Glutamatergic neuron (in vitro differentiated cells): Measurements from ENCODE around the gene FUZ. TPM values are rescaled to one million over a fixed set of nuclear protein-coding genes. Genes with fewer than 3 reads are reported as not detected.

ENCODE experiments used
- DNase-seq: peaks from one replicate; pipeline ENCODE4 v3.0.0; 2022
- H3K27ac Mint-ChIP-seq: one replicate; pipeline ENCODE4 v1.8.0; 2020; ENCODE audit warnings: mild to moderate bottlenecking, mixed read lengths, inconsistent platforms; ENCODE audit not compliant: unreplicated experiment
- H3K27me3 Mint-ChIP-seq: one replicate; pipeline ENCODE4 v1.8.0; 2020; ENCODE audit warnings: mild to moderate bottlenecking, moderate library complexity, mixed read lengths, inconsistent platforms; ENCODE audit not compliant: unreplicated experiment
- H3K36me3 Mint-ChIP-seq: one replicate; pipeline ENCODE4 v1.8.0; 2020; ENCODE audit warnings: mild to moderate bottlenecking, mixed read lengths, inconsistent platforms; ENCODE audit not compliant: unreplicated experiment
- H3K4me1 Mint-ChIP-seq: one replicate; pipeline ENCODE4 v1.8.0; 2020; ENCODE audit warnings: mild to moderate bottlenecking, low read depth, mixed read lengths, inconsistent platforms; ENCODE audit not compliant: unreplicated experiment
- H3K4me3 Mint-ChIP-seq: one replicate; pipeline ENCODE4 v1.8.0; 2020; ENCODE audit warnings: mild to moderate bottlenecking, mixed read lengths, inconsistent platforms; ENCODE audit not compliant: unreplicated experiment
- H3K9me3 Mint-ChIP-seq: one replicate; pipeline ENCODE4 v1.8.0; 2020; ENCODE audit warnings: mild to moderate bottlenecking, moderate library complexity, mixed read lengths, inconsistent platforms; ENCODE audit not compliant: unreplicated experiment
- total RNA-seq: library from RNA; stranded (reverse); fragmentation: NEBNext Ultra II Directional; extraction: Animal tissue kit (Norgen Biotek cat#: 25700); gene quantifications from one replicate; pipeline ENCODE4 v1.2.1, GENCODE V29; 2021; ENCODE audit not compliant: unreplicated experiment
- TF ChIP-seq, protein P1 (sequence below): fragments of 200-600 bp; sonication (generic); IDR thresholded peaks from one replicate; pipeline ENCODE4 v1.5.0; 2021; ENCODE audit not compliant: partially characterized antibody, unreplicated experiment

FUZ gene
- total RNA-seq, 1 donor from 2014 or later: 13.6 TPM

DNA sequence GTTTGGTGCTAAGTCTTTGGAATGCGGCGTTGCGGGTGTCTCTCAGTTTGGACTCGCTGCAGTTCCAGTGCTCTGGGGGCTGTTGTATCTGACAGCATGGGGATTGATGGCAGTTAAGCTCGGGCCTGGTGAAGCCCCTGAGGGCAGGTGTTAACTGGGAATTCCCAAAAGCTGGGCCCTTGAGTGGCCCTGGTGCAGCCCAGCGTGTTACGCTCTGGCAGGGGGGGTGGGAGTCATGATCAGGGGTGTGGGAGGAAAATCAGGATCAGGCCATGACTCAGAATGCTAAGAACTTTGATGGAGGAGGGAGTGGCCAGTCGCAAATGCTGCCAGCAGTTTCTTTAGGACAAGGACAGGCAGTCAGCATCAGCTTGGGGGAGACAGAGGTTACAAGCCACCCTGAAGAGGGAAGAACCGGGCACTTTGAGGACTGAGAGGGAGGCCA, 26.7 kb downstream of the FUZ start:
- H3K36me3 Mint-ChIP-seq: peaks cover 13% of the 10 kb centered on the region
- TF ChIP-seq, protein P1, sequence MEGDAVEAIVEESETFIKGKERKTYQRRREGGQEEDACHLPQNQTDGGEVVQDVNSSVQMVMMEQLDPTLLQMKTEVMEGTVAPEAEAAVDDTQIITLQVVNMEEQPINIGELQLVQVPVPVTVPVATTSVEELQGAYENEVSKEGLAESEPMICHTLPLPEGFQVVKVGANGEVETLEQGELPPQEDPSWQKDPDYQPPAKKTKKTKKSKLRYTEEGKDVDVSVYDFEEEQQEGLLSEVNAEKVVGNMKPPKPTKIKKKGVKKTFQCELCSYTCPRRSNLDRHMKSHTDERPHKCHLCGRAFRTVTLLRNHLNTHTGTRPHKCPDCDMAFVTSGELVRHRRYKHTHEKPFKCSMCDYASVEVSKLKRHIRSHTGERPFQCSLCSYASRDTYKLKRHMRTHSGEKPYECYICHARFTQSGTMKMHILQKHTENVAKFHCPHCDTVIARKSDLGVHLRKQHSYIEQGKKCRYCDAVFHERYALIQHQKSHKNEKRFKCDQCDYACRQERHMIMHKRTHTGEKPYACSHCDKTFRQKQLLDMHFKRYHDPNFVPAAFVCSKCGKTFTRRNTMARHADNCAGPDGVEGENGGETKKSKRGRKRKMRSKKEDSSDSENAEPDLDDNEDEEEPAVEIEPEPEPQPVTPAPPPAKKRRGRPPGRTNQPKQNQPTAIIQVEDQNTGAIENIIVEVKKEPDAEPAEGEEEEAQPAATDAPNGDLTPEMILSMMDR: no peak
- peaks cover 5% of the 10 kb centered on the region for H3K4me1 Mint-ChIP-seq
- peaks cover 3% of the 10 kb centered on the region for H3K27me3 Mint-ChIP-seq
- H3K27ac Mint-ChIP-seq: peak overlapping the region; percentile 39
- no peak overlapping the region for H3K4me3 Mint-ChIP-seq
- H3K9me3 Mint-ChIP-seq: peaks cover 6% of the 10 kb centered on the region
- no peak for DNase-seq

DNA sequence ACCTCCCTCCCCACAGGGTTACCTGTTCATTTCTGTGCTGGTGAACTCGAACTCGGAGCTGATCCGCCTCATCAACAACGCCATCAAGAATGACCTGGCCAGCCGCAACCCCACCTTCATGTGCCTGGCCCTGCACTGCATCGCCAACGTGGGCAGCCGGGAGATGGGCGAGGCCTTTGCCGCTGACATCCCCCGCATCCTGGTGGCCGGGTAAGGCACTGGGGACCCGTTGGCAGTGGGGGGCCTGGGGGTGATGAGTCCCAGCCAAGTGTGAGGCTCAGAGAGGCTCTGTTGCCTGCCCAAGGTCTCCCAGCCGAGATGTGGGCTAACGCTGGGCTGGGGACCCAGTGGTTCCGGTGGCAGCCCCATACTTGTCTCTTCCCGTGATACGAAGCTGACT, 30.6 kb downstream of the FUZ start:
- Mint-ChIP-seq H3K36me3 (peaks cover 13% of the 10 kb centered on the region), H3K27me3 (peaks cover 9% of the 10 kb centered on the region), H3K4me3 (no peak overlapping the region), H3K4me1 (peaks cover 7% of the 10 kb centered on the region), H3K9me3 (peaks cover 9% of the 10 kb centered on the region), H3K27ac (no peak overlapping the region)
- TF ChIP-seq, protein P1: no peak
- DNase-seq: no peak

DNA sequence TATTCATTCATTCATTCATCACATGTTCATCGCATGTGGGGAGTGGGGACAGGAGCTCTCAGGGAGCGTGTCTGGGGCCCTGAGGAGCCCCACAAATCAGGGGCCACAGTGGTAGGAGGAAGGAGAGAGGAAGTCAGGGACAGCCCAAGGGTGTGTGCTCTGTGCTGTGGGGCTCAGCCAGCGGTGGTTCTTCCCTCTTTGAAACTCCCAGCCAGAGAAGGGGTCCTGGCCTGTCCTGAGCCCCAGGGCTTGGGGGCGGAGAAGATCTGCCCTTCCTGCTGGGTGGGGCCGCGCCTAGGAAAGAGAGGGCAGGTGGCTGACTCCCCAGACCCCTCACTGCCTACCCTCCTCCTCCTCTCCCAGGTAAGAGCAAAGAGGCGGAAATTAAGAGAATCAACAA, 31.7 kb downstream of the FUZ start:
- Mint-ChIP-seq H3K9me3 (peaks cover 9% of the 10 kb centered on the region), H3K27ac (no peak overlapping the region), H3K4me3 (peak overlapping the region; percentile 4), H3K36me3 (peaks cover 13% of the 10 kb centered on the region), H3K4me1 (peaks cover 5% of the 10 kb centered on the region), H3K27me3 (peaks cover 9% of the 10 kb centered on the region)
- TF ChIP-seq, protein P1: no peak
- DNase-seq: no peak

GRCh38 chr19:49780861-49781260, 32.2 kb downstream of the FUZ start:
- Mint-ChIP-seq H3K36me3 (peaks cover 13% of the 10 kb centered on the region), H3K4me3 (peak overlapping the region; percentile 4), H3K9me3 (peaks cover 9% of the 10 kb centered on the region), H3K4me1 (peaks cover 3% of the 10 kb centered on the region), H3K27ac (peak overlapping the region; percentile 46), H3K27me3 (peaks cover 9% of the 10 kb centered on the region)
- DNase-seq: no peak
- TF ChIP-seq, protein P1: no peak

DNA sequence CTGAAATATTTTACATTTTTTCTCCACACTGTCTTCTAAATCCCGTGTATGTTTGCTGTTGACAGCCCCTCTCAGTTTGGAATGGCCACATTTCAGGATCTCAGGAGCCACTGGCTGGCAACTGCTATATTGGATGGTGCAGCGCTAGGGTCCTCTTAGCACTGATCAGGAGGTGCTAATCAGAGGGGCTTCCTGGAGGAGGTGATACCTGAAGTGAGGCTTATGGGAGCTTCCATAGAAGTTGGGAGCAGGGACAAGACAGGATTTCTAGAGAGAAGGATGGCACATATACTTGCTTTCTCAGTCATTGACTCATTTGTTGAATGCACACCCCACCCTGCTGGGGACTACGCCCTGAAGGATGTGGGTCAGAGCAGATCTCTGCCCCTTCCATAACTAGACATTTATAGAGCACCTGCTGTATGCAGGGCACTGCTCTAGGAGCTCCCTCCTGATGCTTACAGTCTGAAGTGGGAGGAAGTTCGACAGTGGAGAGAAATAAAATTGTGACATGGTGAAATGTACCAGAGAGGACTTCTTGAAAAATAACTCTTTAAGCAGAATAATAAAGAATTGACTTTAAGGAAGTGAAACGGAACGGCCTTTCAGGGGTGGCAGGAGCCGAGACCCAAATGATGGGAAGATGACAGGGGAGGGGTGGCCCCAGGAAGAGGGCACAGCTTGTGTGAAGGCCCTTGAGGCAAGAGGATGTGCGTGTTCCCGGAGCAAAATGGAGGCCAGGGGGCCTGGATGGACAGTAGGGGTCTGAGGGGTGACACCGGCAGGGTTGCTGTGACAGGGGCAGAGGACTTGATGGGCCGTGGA, 33.1 kb downstream of the FUZ start:
- Mint-ChIP-seq H3K4me3 (peak overlapping the region; percentile 6), H3K36me3 (peaks cover 8% of the 10 kb centered on the region), H3K27me3 (peaks cover 9% of the 10 kb centered on the region), H3K9me3 (peaks cover 9% of the 10 kb centered on the region), H3K27ac (peak overlapping the region; percentile 62), H3K4me1 (peaks cover 3% of the 10 kb centered on the region)
- TF ChIP-seq, protein P1: no peak
- no peak for DNase-seq
